Uterus (tissue), 2 donors: Measurements from ENCODE around the gene ASTN2.

ENCODE experiments used
- POLR2A ChIP-seq, 2 donors: fragments of 450-650 bp; IDR thresholded peaks; one replicate each; pipeline ENCODE4 v1.6.1; 2016; ENCODE audit warnings: antibody characterized with exemption in 2 of 2, mild to moderate bottlenecking in 1 of 2, moderate library complexity in 1 of 2
- TF ChIP-seq, protein P1 (sequence below), 4 experiments: fragments of 200-600 bp in 2 of 4; fragments of 450-650 bp in 2 of 4; sonication (generic) in 2 of 4; IDR thresholded peaks; one replicate each; pipeline ENCODE4 v1.5.1; 2016 to 2019; ENCODE audit warnings: antibody characterized with exemption in 4 of 4, mild to moderate bottlenecking in 2 of 4, moderate library complexity in 1 of 4

- TF ChIP-seq POLR2A (IDR thresholded peaks at IDR 0.05) = no peak
- TF ChIP-seq, protein P1, sequence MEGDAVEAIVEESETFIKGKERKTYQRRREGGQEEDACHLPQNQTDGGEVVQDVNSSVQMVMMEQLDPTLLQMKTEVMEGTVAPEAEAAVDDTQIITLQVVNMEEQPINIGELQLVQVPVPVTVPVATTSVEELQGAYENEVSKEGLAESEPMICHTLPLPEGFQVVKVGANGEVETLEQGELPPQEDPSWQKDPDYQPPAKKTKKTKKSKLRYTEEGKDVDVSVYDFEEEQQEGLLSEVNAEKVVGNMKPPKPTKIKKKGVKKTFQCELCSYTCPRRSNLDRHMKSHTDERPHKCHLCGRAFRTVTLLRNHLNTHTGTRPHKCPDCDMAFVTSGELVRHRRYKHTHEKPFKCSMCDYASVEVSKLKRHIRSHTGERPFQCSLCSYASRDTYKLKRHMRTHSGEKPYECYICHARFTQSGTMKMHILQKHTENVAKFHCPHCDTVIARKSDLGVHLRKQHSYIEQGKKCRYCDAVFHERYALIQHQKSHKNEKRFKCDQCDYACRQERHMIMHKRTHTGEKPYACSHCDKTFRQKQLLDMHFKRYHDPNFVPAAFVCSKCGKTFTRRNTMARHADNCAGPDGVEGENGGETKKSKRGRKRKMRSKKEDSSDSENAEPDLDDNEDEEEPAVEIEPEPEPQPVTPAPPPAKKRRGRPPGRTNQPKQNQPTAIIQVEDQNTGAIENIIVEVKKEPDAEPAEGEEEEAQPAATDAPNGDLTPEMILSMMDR (IDR thresholded peaks at IDR 0.05) = no peak
Observed at GRCh38 chr9:116608064-116608463, 806.8 kb downstream of the ASTN2 start.
